NCI-H524 treated with DMSO at 0.1 percent for 48 hours (cell line): Measurements from ENCODE around the gene PDE5A.

Experiments
- DNase-seq: peaks from one replicate; lab custom pipeline; 2025; lab: John Stamatoyannopoulos, UW

The PDE5A gene

GRCh38 chr4:119581190-119581873, 47.3 kb downstream of the PDE5A start:
- DNase-seq: no peak

GRCh38 chr4:119580293-119580692, 48.3 kb downstream of the PDE5A start:
- DNase-seq: no peak

- no peak for DNase-seq
Observed at GRCh38 chr4:119579823-119580222, 48.8 kb downstream of the PDE5A start.

- DNase-seq: no peak
Observed at GRCh38 chr4:119570401-119570800, 58.2 kb downstream of the PDE5A start.

GRCh38 chr4:119564106-119564505, 64.5 kb downstream of the PDE5A start:
- DNase-seq: no peak

GRCh38 chr4:119559044-119559647, 69.5 kb downstream of the PDE5A start:
- DNase-seq: no peak

- DNase-seq: no peak
Observed at GRCh38 chr4:119550857-119551532, 77.6 kb downstream of the PDE5A start.

- no peak for DNase-seq
Observed at GRCh38 chr4:119549639-119550038, 79.0 kb downstream of the PDE5A start.

- DNase-seq: no peak
Observed at GRCh38 chr4:119543779-119544178, 84.8 kb downstream of the PDE5A start.

- DNase-seq: no peak
Observed at GRCh38 chr4:119543187-119543586, 85.4 kb downstream of the PDE5A start.

- no peak for DNase-seq
Observed at GRCh38 chr4:119540249-119540648, 88.4 kb downstream of the PDE5A start.

GRCh38 chr4:119537586-119537985, 91.0 kb downstream of the PDE5A start:
- DNase-seq: no peak

- no peak for DNase-seq
Observed at GRCh38 chr4:119536572-119537528, 91.8 kb downstream of the PDE5A start.

GRCh38 chr4:119532319-119532718, 96.3 kb downstream of the PDE5A start:
- no peak for DNase-seq

GRCh38 chr4:119529788-119530187, 98.8 kb downstream of the PDE5A start:
- DNase-seq: no peak

- no peak for DNase-seq
Observed at GRCh38 chr4:119526786-119527550, 101.6 kb downstream of the PDE5A start.

- DNase-seq: no peak
Observed at GRCh38 chr4:119525771-119526712, 102.6 kb downstream of the PDE5A start.

- no peak for DNase-seq
Observed at GRCh38 chr4:119525005-119525749, 103.4 kb downstream of the PDE5A start.

- no peak for DNase-seq
Observed at GRCh38 chr4:119523399-119523798, 105.2 kb downstream of the PDE5A start.

GRCh38 chr4:119521268-119521667, 107.3 kb downstream of the PDE5A start:
- no peak for DNase-seq
